Measurements from ENCODE around the gene DAB1. TPM values are rescaled to one million over a fixed set of nuclear protein-coding genes. Genes with fewer than 3 reads are reported as not detected.
"Not testable (repeated sequence)": the region's sequence is repeated elsewhere in the genome, so short reads cannot be mapped to it uniquely, and the experiment has no call there.

Gene DAB1
- total RNA-seq, 4 donors from 2014 or later: 0.48 to 1.2 TPM; not detected in 2

- Histone ChIP-seq H3K36me3 (no peaks in the 10 kb centered on the region), H3K9me3 (no peaks in the 10 kb centered on the region), H3K4me3 (no peak overlapping the region), H3K27me3 (no peaks in the 10 kb centered on the region), H3K27ac (no peak overlapping the region), H3K4me1 (no peaks in the 10 kb centered on the region)
- intact Hi-C loops (cut with DNase I; ENCODE audit: low total_unique reads): no loop called here
- 67 to 81% methylated on average over 6 of the region's 6 CpGs for WGBS, 2 donors (ENCODE audit: low coverage in 1 of 2)
- in situ Hi-C loops (cut with MboI; ENCODE audit: low pct_ligation_motif_present in 1 of 4, low pct_unique_long_range_greater_than_20kb in 1 of 4, low sequenced_read_pairs in 3 of 4): no loop called here
- DNase-seq: no peak
- TF ChIP-seq POLR2AphosphoS5 (IDR thresholded peaks at IDR 0.05) (no peak), CTCF (IDR thresholded peaks at IDR 0.05) (no peak), EP300 (IDR thresholded peaks at IDR 0.05; ENCODE audit: low read depth) (no peak), POLR2A (IDR thresholded peaks at IDR 0.05) (no peak)
Observed at GRCh38 chr1:57088653-57089052, 335.2 kb downstream of the DAB1 start.

GRCh38 chr1:57087660-57088059 is 336.2 kb downstream of the DAB1 start:
- DNase-seq; H3K27ac ChIP-seq; H3K9me3 ChIP-seq; intact Hi-C loops (cut with DNase I; ENCODE audit: low total_unique reads); H3K4me1 ChIP-seq; H3K27me3 ChIP-seq; H3K4me3 ChIP-seq; in situ Hi-C loops (cut with MboI; ENCODE audit: low pct_ligation_motif_present in 1 of 4, low pct_unique_long_range_greater_than_20kb in 1 of 4, low sequenced_read_pairs in 3 of 4); H3K36me3 ChIP-seq: not testable (repeated sequence)
- 92% methylated on average over 3 of the region's 3 CpGs; no CpG with 5 or more reads in 1 of the 2 donors for WGBS, 2 donors (ENCODE audit: low coverage in 1 of 2)

- Histone ChIP-seq H3K27me3 (no peaks in the 10 kb centered on the region), H3K27ac (no peak overlapping the region), H3K4me1 (no peaks in the 10 kb centered on the region), H3K36me3 (no peaks in the 10 kb centered on the region), H3K4me3 (no peak overlapping the region), H3K9me3 (no peaks in the 10 kb centered on the region)
- in situ Hi-C loops (cut with MboI; ENCODE audit: low pct_ligation_motif_present in 1 of 4, low pct_unique_long_range_greater_than_20kb in 1 of 4, low sequenced_read_pairs in 3 of 4) (no loop called here), intact Hi-C loops (cut with DNase I; ENCODE audit: low total_unique reads) (no loop called here)
- 57% methylated on average over 6 of the region's 6 CpGs; no CpG with 5 or more reads in 1 of the 2 donors for WGBS, 2 donors (ENCODE audit: low coverage in 1 of 2)
- no peak for TF ChIP-seq POLR2A (IDR thresholded peaks at IDR 0.05)
- TF ChIP-seq CTCF (IDR thresholded peaks at IDR 0.05): no peak
- no peak for TF ChIP-seq POLR2AphosphoS5 (IDR thresholded peaks at IDR 0.05)
- TF ChIP-seq EP300 (IDR thresholded peaks at IDR 0.05; ENCODE audit: low read depth): no peak
- DNase-seq: no peak
Observed at GRCh38 chr1:57086154-57086553, 337.7 kb downstream of the DAB1 start.

DNA sequence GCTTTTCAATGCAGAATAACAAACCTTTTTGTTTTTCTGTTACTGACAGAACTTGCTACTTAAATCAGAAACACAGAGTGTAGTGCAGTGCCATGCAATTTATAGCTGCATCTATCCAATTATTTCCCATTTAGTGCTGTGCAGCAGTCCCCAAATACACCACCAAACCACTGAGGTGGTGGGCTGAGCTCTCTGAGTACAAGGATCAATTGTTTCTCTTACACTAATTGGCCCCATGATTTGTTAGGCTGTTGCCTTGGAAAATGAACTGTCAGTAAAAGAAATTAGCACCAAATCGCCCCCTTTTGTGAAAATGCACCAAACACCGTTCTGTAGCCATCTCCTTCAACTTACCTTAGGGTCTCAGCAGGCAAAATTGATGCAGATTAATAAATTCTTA is 339.2 kb downstream of the DAB1 start:
- intact Hi-C loops (cut with DNase I; ENCODE audit: low total_unique reads) (no loop called here), in situ Hi-C loops (cut with MboI; ENCODE audit: low pct_ligation_motif_present in 1 of 4, low pct_unique_long_range_greater_than_20kb in 1 of 4, low sequenced_read_pairs in 3 of 4) (no loop called here)
- H3K36me3 ChIP-seq: no peaks in the 10 kb centered on the region
- no peaks in the 10 kb centered on the region for H3K9me3 ChIP-seq
- WGBS, 2 donors (ENCODE audit: low coverage in 1 of 2): 60 to 72% methylated on average over 2 of the region's 2 CpGs
- H3K27ac ChIP-seq: no peak overlapping the region
- no peak for TF ChIP-seq CTCF (IDR thresholded peaks at IDR 0.05)
- no peak for TF ChIP-seq POLR2A (IDR thresholded peaks at IDR 0.05)
- no peak for TF ChIP-seq POLR2AphosphoS5 (IDR thresholded peaks at IDR 0.05)
- TF ChIP-seq EP300 (IDR thresholded peaks at IDR 0.05; ENCODE audit: low read depth): no peak
- H3K27me3 ChIP-seq: no peaks in the 10 kb centered on the region
- no peak overlapping the region for H3K4me3 ChIP-seq
- no peaks in the 10 kb centered on the region for H3K4me1 ChIP-seq
- no peak for DNase-seq

GRCh38 chr1:57082711-57083439 is 341.0 kb downstream of the DAB1 start:
- Histone ChIP-seq H3K4me3 (no peak overlapping the region), H3K9me3 (no peaks in the 10 kb centered on the region), H3K27me3 (no peaks in the 10 kb centered on the region), H3K27ac (no peak overlapping the region), H3K4me1 (no peaks in the 10 kb centered on the region), H3K36me3 (no peaks in the 10 kb centered on the region)
- WGBS, 2 donors (ENCODE audit: low coverage in 1 of 2): 68 to 70% methylated on average over 5 to 7 of the region's 7 CpGs
- no peak for DNase-seq
- in situ Hi-C loops (cut with MboI; ENCODE audit: low pct_ligation_motif_present in 1 of 4, low pct_unique_long_range_greater_than_20kb in 1 of 4, low sequenced_read_pairs in 3 of 4): no loop called here
- TF ChIP-seq POLR2AphosphoS5 (IDR thresholded peaks at IDR 0.05) (no peak), POLR2A (IDR thresholded peaks at IDR 0.05) (no peak), CTCF (IDR thresholded peaks at IDR 0.05) (no peak), EP300 (IDR thresholded peaks at IDR 0.05; ENCODE audit: low read depth) (no peak)
- intact Hi-C loops (cut with DNase I; ENCODE audit: low total_unique reads): no loop called here

Data from transverse colon (tissue), 4 donors.